HepG2 (cell line): Measurements from ENCODE around the gene UGGT1. TPM values are rescaled to one million over a fixed set of nuclear protein-coding genes. Genes with fewer than 3 reads are reported as not detected.

Experiments used
- ATAC-seq: fragments of 200-7000 bp; cut with Tn5 transposase; 3 replicates; pipeline ENCODE4 v1.9.1; 2020; ENCODE audit warnings: mild to moderate bottlenecking, moderate library complexity
- BruUV-seq: library from RNA; stranded (reverse); fragments of 400-500 nt; replicated peaks from 2 replicates; lab custom pipeline; 2021; lab: Mats Ljungman, UMichigan
- CTCF ChIA-PET: fragments of 300-600 bp; formaldehyde crosslinking; extraction: SDS; loops from one replicate; lab custom pipeline; 2021; ENCODE audit warnings: low total read pairs, inconsistent platforms, low intra/inter-chr PET ratio; lab: Yijun Ruan, JAX
- POLR2A ChIA-PET: fragments of 350-600 bp; sonication (Branson Sonifier 250); formaldehyde crosslinking; loops from one replicate; lab custom pipeline; 2020; ENCODE audit warnings: antibody characterized with exemption, inconsistent platforms; lab: Yijun Ruan, JAX
- DNase-seq: peaks from one replicate; pipeline ENCODE4 v3.0.0-alpha.2; 2015; ENCODE audit warnings: low spot score
- FAIRE-seq: peaks from 3 replicates; lab custom pipeline; 2011; peaks lifted over from hg19 to GRCh38; lab: Jason Lieb, UNC
- H2AFZ ChIP-seq: one replicate; pipeline ENCODE4 v1.6.1; 2011; ENCODE audit warnings: low read length, inconsistent platforms
- H3K27ac ChIP-seq: fragments of 300-600 bp; 3 replicates; pipeline ENCODE4 v1.8.0; 2011; ENCODE audit warnings: mixed run types, mild to moderate bottlenecking, mixed read lengths, low read length, inconsistent platforms; ENCODE audit not compliant: insufficient read depth; ENCODE audit errors: extremely low read length
- H3K27me3 ChIP-seq, 2 experiments: fragments of 200-600 bp in 1 of 2; 2 replicates in 1 of 2; 3 replicates in 1 of 2; pipeline versions ENCODE4 v1.6.0 to v1.8.0; 2011; ENCODE audit warnings: low read length in 2 of 2, mild to moderate bottlenecking in 2 of 2, moderate library complexity in 2 of 2, inconsistent platforms in 1 of 2; ENCODE audit not compliant: insufficient read depth in 2 of 2, control insufficient read depth in 1 of 2
- H3K36me3 ChIP-seq, 2 experiments: fragments of 200-600 bp in 1 of 2; replicated peaks in 1 of 2; 2 replicates in 1 of 2; 3 replicates in 1 of 2; pipeline versions ENCODE4 v1.5.1 to v1.8.0; 2011; ENCODE audit warnings: low read length in 2 of 2, inconsistent platforms in 1 of 2; ENCODE audit not compliant: insufficient read depth in 2 of 2, control insufficient read depth in 1 of 2
- H3K4me1 ChIP-seq: 2 replicates; pipeline ENCODE4 v1.5.1; 2012; ENCODE audit warnings: low read length, inconsistent platforms; ENCODE audit not compliant: insufficient read depth
- H3K4me2 ChIP-seq: 2 replicates; pipeline ENCODE4 v1.6.0; 2011; ENCODE audit warnings: low read depth, low read length, inconsistent platforms
- H3K4me3 ChIP-seq, 3 experiments: fragments of 200-600 bp in 1 of 3; sonication (generic), shearing (Covaris generic) in 1 of 3; replicated peaks in 1 of 3; 2 replicates each; pipeline ENCODE4 v1.5.1; 2011 to 2016; ENCODE audit warnings: low read length in 3 of 3, inconsistent platforms in 2 of 3, low read depth in 2 of 3, mild to moderate bottlenecking in 2 of 3, control low read depth in 1 of 3, mixed read lengths in 1 of 3; ENCODE audit not compliant: insufficient read depth in 1 of 3
- H3K79me2 ChIP-seq: one replicate; pipeline ENCODE4 v1.6.1; 2011; ENCODE audit warnings: low read length, inconsistent platforms; ENCODE audit not compliant: insufficient read depth
- H3K9ac ChIP-seq: 2 replicates; pipeline ENCODE4 v1.6.0; 2011; ENCODE audit warnings: mild to moderate bottlenecking, low read depth, low read length, inconsistent platforms; ENCODE audit not compliant: insufficient read depth
- H3K9me3 ChIP-seq: 2 replicates; pipeline ENCODE4 v1.5.1; 2012; ENCODE audit warnings: mild to moderate bottlenecking, low read length
- H4K20me1 ChIP-seq: 2 replicates; pipeline ENCODE4 v1.6.0; 2011; ENCODE audit warnings: inconsistent platforms, mild to moderate bottlenecking, low read length, moderate library complexity; ENCODE audit not compliant: insufficient read depth
- AGO2 ChIP-seq: fragments of 200-400 bp; formaldehyde crosslinking; optimal IDR thresholded peaks from 2 replicates; pipeline ENCODE3; 2017; ENCODE audit warnings: mild to moderate bottlenecking, low read depth, low read length, moderate library complexity
- ISL2 ChIP-seq: sonication (generic); formaldehyde crosslinking; IDR thresholded peaks from 2 replicates; pipeline ENCODE4 v1.5.0; 2020; ENCODE audit warnings: missing genetic modification reagents
- MEF2D ChIP-seq: sonication (generic); formaldehyde crosslinking; IDR thresholded peaks from 2 replicates; pipeline ENCODE4 v1.5.1; 2020; ENCODE audit warnings: mild to moderate bottlenecking, missing genetic modification reagents
- NCOA5 ChIP-seq: sonication (generic); formaldehyde crosslinking; IDR thresholded peaks from 2 replicates; pipeline ENCODE4 v1.4.0; 2020; ENCODE audit warnings: missing genetic modification reagents
- NFIC ChIP-seq: IDR thresholded peaks from 2 replicates; pipeline ENCODE4 v1.6.1; 2012; ENCODE audit warnings: mild to moderate bottlenecking, low read length, inconsistent platforms
- PHF20 ChIP-seq: sonication (generic); formaldehyde crosslinking; IDR thresholded peaks from 2 replicates; pipeline ENCODE4 v1.5.0; 2020; ENCODE audit warnings: mild to moderate bottlenecking, missing genetic modification reagents
- PLRG1 ChIP-seq: fragments of 450-650 bp; conservative IDR thresholded peaks from 2 replicates; pipeline ENCODE4 v1.6.1; 2016
- TCF12 ChIP-seq, 2 experiments: fragments of 450-650 bp in 1 of 2; sonication (generic) in 1 of 2; formaldehyde crosslinking in 1 of 2; IDR thresholded peaks; 2 replicates each; pipeline versions ENCODE4 v1.6.1 to v1.8.0; 2017 to 2022; ENCODE audit warnings: antibody characterized with exemption in 1 of 2, mild to moderate bottlenecking in 1 of 2, missing genetic modification reagents in 1 of 2, moderate library complexity in 1 of 2
- ZFP36L2 ChIP-seq: sonication (generic); formaldehyde crosslinking; IDR thresholded peaks from 2 replicates; pipeline ENCODE4 v1.4.0; 2020; ENCODE audit warnings: missing genetic modification reagents
- ZFP37 ChIP-seq: sonication (generic); formaldehyde crosslinking; IDR thresholded peaks from 2 replicates; pipeline ENCODE4 v1.4.0; 2020; ENCODE audit warnings: missing genetic modification reagents, borderline replicate concordance
- ZNF432 ChIP-seq: sonication (generic); formaldehyde crosslinking; IDR thresholded peaks from 2 replicates; pipeline ENCODE4 v1.5.0; 2020; ENCODE audit warnings: missing genetic modification reagents, mild to moderate bottlenecking, borderline replicate concordance
- ZNF761 ChIP-seq: sonication (generic); formaldehyde crosslinking; conservative IDR thresholded peaks from 2 replicates; pipeline ENCODE4 v1.4.0; 2020; ENCODE audit warnings: mild to moderate bottlenecking, missing genetic modification reagents
- WGBS: methylation state at CpG from one replicate; pipeline ENCODE4 v1.1.6; 2017; ENCODE audit warnings: low lambda C conversion rate; 5-methylcytosine and 5-hydroxymethylcytosine counted together
- in situ Hi-C: cut with HindIII; loops from 2 replicates; pipeline ENCODE4 v1.10.0; 2017; ENCODE audit warnings: low pct_unique_long_range_greater_than_20kb; ENCODE audit not compliant: extremely low pct_ligation_motif_present
- intact Hi-C: fragments of 100-400 bp; cut with micrococcal nuclease; formaldehyde crosslinking; loops from one replicate; pipeline ENCODE4 v1.10.0; 2022; ENCODE audit not compliant: unreplicated experiment
- polyA plus RNA-seq, 8 experiments: library from polyadenylated mRNA; depleted of rRNA in 3 of 8; stranded (reverse) in 7 of 8; unstranded in 1 of 8; fragments of >200 nt; fragmentation: Illumina TruSeq in 4 of 8; extraction: Trizol in 4 of 8; gene quantifications; 2 replicates each; pipeline versions ENCODE4 v1.2.1 to v1.2.3, GENCODE V29; 2011 to 2016; ENCODE audit warnings: low read depth in 4 of 8, missing spikeins in 1 of 8, mixed read lengths in 1 of 8; ENCODE audit not compliant: insufficient read depth in 1 of 8
- total RNA-seq, 5 experiments: library from RNA; depleted of rRNA; stranded (reverse); fragments of >200 nt; fragmentation: Illumina TruSeq; extraction: Trizol; gene quantifications; 2 replicates each; pipeline ENCODE4 v1.2.3, GENCODE V29; 2016; ENCODE audit warnings: low read depth in 1 of 5
- TF ChIP-seq, protein P1 (sequence below): sonication (generic); formaldehyde crosslinking; IDR thresholded peaks from 2 replicates; pipeline ENCODE4 v1.4.0; 2020; ENCODE audit warnings: missing genetic modification reagents; ENCODE audit errors: not compliant biosample characterization
- TF ChIP-seq, protein P2 (sequence below): sonication (generic); formaldehyde crosslinking; IDR thresholded peaks from 2 replicates; pipeline ENCODE4 v1.8.0; 2022; ENCODE audit warnings: missing genetic modification reagents, mild to moderate bottlenecking, moderate library complexity, borderline replicate concordance

UGGT1 gene
- total and polyA plus RNA-seq, 2 of the 13 experiments (the other 11 are each of a cell fraction or from before 2014, with no cell fraction given), result 35.8 to 83.2 TPM

DNA sequence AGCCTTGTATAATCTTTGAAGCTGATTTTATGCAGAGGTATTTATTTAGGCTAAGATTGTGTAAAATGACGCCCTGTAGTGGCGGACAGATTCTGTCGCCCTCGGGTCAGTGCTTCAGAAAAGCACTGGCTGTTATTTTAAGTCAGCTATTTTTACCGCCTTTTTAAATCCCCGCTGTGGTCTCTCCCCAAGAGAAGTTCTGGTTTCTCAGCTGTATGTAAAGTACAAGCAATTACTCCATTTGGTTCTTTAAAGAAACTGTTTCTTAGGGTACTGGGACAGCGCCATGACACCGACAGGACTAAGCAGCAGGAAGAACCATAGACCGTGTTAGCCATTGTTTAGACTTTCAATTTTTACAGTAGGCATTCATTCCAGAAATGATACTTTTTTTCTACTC is 65.0 kb downstream of the UGGT1 start:
- CTCF ChIA-PET, result no interaction called here
- no peaks in the 10 kb centered on the region for H4K20me1 ChIP-seq
- H3K79me2 ChIP-seq, result no peaks in the 10 kb centered on the region
- peaks cover 16 to 90% of the 10 kb centered on the region in 2 experiments for H3K36me3 ChIP-seq
- FAIRE-seq, result no peak
- in situ Hi-C loops (no loop called here), intact Hi-C loops (loop anchor here (10.0 kb wide), 1 partner anchor 51 kb away; no protein-coding TSS in a partner anchor)
- peaks cover 8% of the 10 kb centered on the region for H3K4me1 ChIP-seq
- H3K9ac ChIP-seq, result no peak overlapping the region
- no peaks in the 10 kb centered on the region for H3K27me3 ChIP-seq
- DNase-seq, result no peak
- 98% methylated on average over 9 of the region's 9 CpGs for WGBS
- no peak for TF ChIP-seq NFIC
- H3K4me3 ChIP-seq, result no peak overlapping the region
- no peaks in the 10 kb centered on the region for H3K9me3 ChIP-seq
- no peak for ATAC-seq
- no TSS peak for BruUV-seq
- H3K27ac ChIP-seq, result no peak overlapping the region
- H2AFZ ChIP-seq, result no peak overlapping the region
- no peak overlapping the region for H3K4me2 ChIP-seq
- POLR2A ChIA-PET, result no interaction called here

DNA sequence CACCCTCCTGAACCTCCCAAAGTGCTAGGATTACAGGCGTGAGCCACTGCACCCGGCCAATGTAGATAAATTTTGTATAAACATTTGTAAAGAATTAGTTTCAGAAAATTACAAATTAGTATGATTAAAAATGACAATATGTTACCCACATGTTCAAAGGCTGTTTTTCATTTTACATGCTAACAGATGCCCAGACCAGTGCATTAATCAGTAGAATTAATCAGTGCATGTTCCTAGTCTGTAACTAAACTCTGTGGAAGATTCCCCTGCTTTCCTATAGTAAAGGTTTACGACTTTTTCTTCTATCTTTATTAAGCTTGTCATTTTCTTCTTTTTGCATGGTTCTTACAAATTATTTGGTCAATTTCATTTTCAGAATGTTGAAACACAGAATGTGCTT is 65.8 kb downstream of the UGGT1 start:
- no peaks in the 10 kb centered on the region for H4K20me1 ChIP-seq
- H3K9ac ChIP-seq, result no peak overlapping the region
- in situ Hi-C loops, result no loop called here
- H3K4me2 ChIP-seq, result no peak overlapping the region
- H3K79me2 ChIP-seq, result no peaks in the 10 kb centered on the region
- 93% methylated on average over 3 of the region's 3 CpGs for WGBS
- ChIA-PET POLR2A (no interaction called here), CTCF (no interaction called here)
- no peak for DNase-seq
- peaks cover 9% of the 10 kb centered on the region for H3K4me1 ChIP-seq
- ATAC-seq, result no peak
- BruUV-seq, result no TSS peak
- no peaks in the 10 kb centered on the region for H3K9me3 ChIP-seq
- TF ChIP-seq, protein P1, sequence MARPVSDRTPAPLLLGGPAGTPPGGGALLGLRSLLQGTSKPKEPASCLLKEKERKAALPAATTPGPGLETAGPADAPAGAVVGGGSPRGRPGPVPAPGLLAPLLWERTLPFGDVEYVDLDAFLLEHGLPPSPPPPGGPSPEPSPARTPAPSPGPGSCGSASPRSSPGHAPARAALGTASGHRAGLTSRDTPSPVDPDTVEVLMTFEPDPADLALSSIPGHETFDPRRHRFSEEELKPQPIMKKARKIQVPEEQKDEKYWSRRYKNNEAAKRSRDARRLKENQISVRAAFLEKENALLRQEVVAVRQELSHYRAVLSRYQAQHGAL (CRISPR knock-in tag), result no peak
- no peak for TF ChIP-seq ZNF761
- TF ChIP-seq ISL2 (CRISPR knock-in tag), result no peak
- TF ChIP-seq, protein P2, sequence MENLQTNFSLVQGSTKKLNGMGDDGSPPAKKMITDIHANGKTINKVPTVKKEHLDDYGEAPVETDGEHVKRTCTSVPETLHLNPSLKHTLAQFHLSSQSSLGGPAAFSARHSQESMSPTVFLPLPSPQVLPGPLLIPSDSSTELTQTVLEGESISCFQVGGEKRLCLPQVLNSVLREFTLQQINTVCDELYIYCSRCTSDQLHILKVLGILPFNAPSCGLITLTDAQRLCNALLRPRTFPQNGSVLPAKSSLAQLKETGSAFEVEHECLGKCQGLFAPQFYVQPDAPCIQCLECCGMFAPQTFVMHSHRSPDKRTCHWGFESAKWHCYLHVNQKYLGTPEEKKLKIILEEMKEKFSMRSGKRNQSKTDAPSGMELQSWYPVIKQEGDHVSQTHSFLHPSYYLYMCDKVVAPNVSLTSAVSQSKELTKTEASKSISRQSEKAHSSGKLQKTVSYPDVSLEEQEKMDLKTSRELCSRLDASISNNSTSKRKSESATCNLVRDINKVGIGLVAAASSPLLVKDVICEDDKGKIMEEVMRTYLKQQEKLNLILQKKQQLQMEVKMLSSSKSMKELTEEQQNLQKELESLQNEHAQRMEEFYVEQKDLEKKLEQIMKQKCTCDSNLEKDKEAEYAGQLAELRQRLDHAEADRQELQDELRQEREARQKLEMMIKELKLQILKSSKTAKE (CRISPR knock-in tag), result no peak
- TF ChIP-seq PHF20, result no peak
- no peak for TF ChIP-seq TCF12 (IDR thresholded peaks at IDR 0.05)
- no peak for TF ChIP-seq TCF12 (CRISPR knock-in tag; IDR thresholded peaks at IDR 0.05)
- no peak for TF ChIP-seq NCOA5
- TF ChIP-seq ZNF432 (CRISPR knock-in tag), result no peak
- no peak for TF ChIP-seq ZFP36L2 (CRISPR knock-in tag)
- TF ChIP-seq AGO2, result no peak
- TF ChIP-seq MEF2D (CRISPR knock-in tag), result no peak
- TF ChIP-seq PLRG1, result no peak
- no peak for TF ChIP-seq ZFP37 (CRISPR knock-in tag)
- H3K36me3 ChIP-seq, result peaks cover 17 to 87% of the 10 kb centered on the region in 2 experiments
- no peak overlapping the region for H3K27ac ChIP-seq
- no peak overlapping the region for H2AFZ ChIP-seq
- FAIRE-seq, result no peak
- H3K4me3 ChIP-seq, result no peak overlapping the region
- intact Hi-C loops, result loop anchor here (10.0 kb wide), 1 partner anchor 52 kb away; no protein-coding TSS in a partner anchor
- H3K27me3 ChIP-seq, result no peaks in the 10 kb centered on the region
